ENCODE results near the gene CYP26B1.

The CYP26B1 gene

GRCh38 chr2:72162574-72162973, 14.9 kb upstream of the CYP26B1 start:
- Mint-ChIP-seq H3K9me3 (no peaks in the 10 kb centered on the region), H3K4me1 (no peaks in the 10 kb centered on the region), H3K4me3 (no peak overlapping the region), H3K27ac (no peak overlapping the region), H3K27me3 (peaks cover 47% of the 10 kb centered on the region)
- DNase-seq (no peak), ATAC-seq (no peak)

GRCh38 chr2:72159211-72159993, 11.7 kb upstream of the CYP26B1 start:
- Mint-ChIP-seq H3K4me3 (no peak overlapping the region), H3K4me1 (no peaks in the 10 kb centered on the region), H3K27ac (no peak overlapping the region), H3K27me3 (peaks cover 69% of the 10 kb centered on the region), H3K9me3 (no peaks in the 10 kb centered on the region)
- no peak for DNase-seq
- ATAC-seq = no peak

GRCh38 chr2:72157871-72158771, 10.5 kb upstream of the CYP26B1 start:
- Mint-ChIP-seq H3K4me1 (no peaks in the 10 kb centered on the region), H3K9me3 (no peaks in the 10 kb centered on the region), H3K27me3 (peaks cover 78% of the 10 kb centered on the region), H3K4me3 (no peak overlapping the region), H3K27ac (peak overlapping the region in 1 of 2 donors; percentile 37)
- no peak for ATAC-seq
- DNase-seq = no peak

GRCh38 chr2:72156872-72157271, 9.2 kb upstream of the CYP26B1 start:
- no peak for ATAC-seq
- no peaks in the 10 kb centered on the region for H3K9me3 Mint-ChIP-seq
- H3K27me3 Mint-ChIP-seq = peaks cover 90% of the 10 kb centered on the region
- H3K27ac Mint-ChIP-seq = no peak overlapping the region
- H3K4me1 Mint-ChIP-seq = no peaks in the 10 kb centered on the region
- DNase-seq = no peak
- H3K4me3 Mint-ChIP-seq = no peak overlapping the region

GRCh38 chr2:72155737-72156136, 8.1 kb upstream of the CYP26B1 start:
- DNase-seq (no peak), ATAC-seq (no peak)
- H3K4me1 Mint-ChIP-seq = no peaks in the 10 kb centered on the region
- H3K9me3 Mint-ChIP-seq = no peaks in the 10 kb centered on the region
- H3K27me3 Mint-ChIP-seq = peaks cover 93% of the 10 kb centered on the region
- H3K4me3 Mint-ChIP-seq = no peak overlapping the region
- no peak overlapping the region for H3K27ac Mint-ChIP-seq

GRCh38 chr2:72155151-72155550, 7.5 kb upstream of the CYP26B1 start:
- no peaks in the 10 kb centered on the region for H3K9me3 Mint-ChIP-seq

GRCh38 chr2:72154386-72154975, 6.8 kb upstream of the CYP26B1 start:
- peaks cover 12% of the 10 kb centered on the region for H3K4me1 Mint-ChIP-seq
- ATAC-seq (no peak), DNase-seq (no peak)
- H3K27ac Mint-ChIP-seq = no peak overlapping the region
- no peak overlapping the region for H3K4me3 Mint-ChIP-seq
- H3K27me3 Mint-ChIP-seq = peaks cover 93% of the 10 kb centered on the region
- no peaks in the 10 kb centered on the region for H3K9me3 Mint-ChIP-seq

More at GRCh38 chr2:72155151-72155550, 7.5 kb upstream of the CYP26B1 start:
- Mint-ChIP-seq H3K4me3 (no peak overlapping the region), H3K27me3 (peaks cover 93% of the 10 kb centered on the region), H3K4me1 (peaks cover 5% of the 10 kb centered on the region), H3K27ac (no peak overlapping the region)
- no peak for DNase-seq
- ATAC-seq = no peak

- H3K27me3 Mint-ChIP-seq = peaks cover 95% of the 10 kb centered on the region
Measured at GRCh38 chr2:72153924-72154323, 6.3 kb upstream of the CYP26B1 start.

GRCh38 chr2:72153026-72153791, 5.5 kb upstream of the CYP26B1 start:
- Mint-ChIP-seq H3K27ac (peak overlapping the region in 1 of 2 donors; percentile 56), H3K27me3 (peaks cover 95% of the 10 kb centered on the region), H3K9me3 (no peaks in the 10 kb centered on the region), H3K4me1 (peaks cover 23% of the 10 kb centered on the region), H3K4me3 (no peak overlapping the region)
- ATAC-seq = no peak
- DNase-seq = no peak

More at GRCh38 chr2:72153924-72154323, 6.3 kb upstream of the CYP26B1 start:
- Mint-ChIP-seq H3K9me3 (no peaks in the 10 kb centered on the region), H3K27ac (no peak overlapping the region), H3K4me1 (peaks cover 18% of the 10 kb centered on the region), H3K4me3 (no peak overlapping the region)
- ATAC-seq (no peak), DNase-seq (no peak)

GRCh38 chr2:72150861-72151356, 3.2 kb upstream of the CYP26B1 start:
- DNase-seq (peak in 1 of 2 donors; percentile 7), ATAC-seq (no peak)
- H3K9me3 Mint-ChIP-seq = no peaks in the 10 kb centered on the region
- H3K27me3 Mint-ChIP-seq = peaks cover 96% of the 10 kb centered on the region
- peaks cover 42% of the 10 kb centered on the region for H3K4me1 Mint-ChIP-seq
- H3K4me3 Mint-ChIP-seq = no peak overlapping the region
- no peak overlapping the region for H3K27ac Mint-ChIP-seq

- ATAC-seq = peak; percentile 82
- peak; percentile 71 to 74 for DNase-seq
- peaks cover 96% of the 10 kb centered on the region for H3K27me3 Mint-ChIP-seq
- peak overlapping the region; percentile 82 to 92 for H3K4me3 Mint-ChIP-seq
- no peak overlapping the region for H3K27ac Mint-ChIP-seq
- peaks cover 48% of the 10 kb centered on the region for H3K4me1 Mint-ChIP-seq
- H3K9me3 Mint-ChIP-seq = no peaks in the 10 kb centered on the region
Measured at GRCh38 chr2:72150157-72150860, 2.6 kb upstream of the CYP26B1 start.

- peak overlapping the region; percentile 82 to 92 for H3K4me3 Mint-ChIP-seq
- no peak overlapping the region for H3K27ac Mint-ChIP-seq
- no peak for DNase-seq
- no peaks in the 10 kb centered on the region for H3K9me3 Mint-ChIP-seq
- peak; percentile 39 for ATAC-seq
- peaks cover 96% of the 10 kb centered on the region for H3K27me3 Mint-ChIP-seq
- peaks cover 54% of the 10 kb centered on the region for H3K4me1 Mint-ChIP-seq
Measured at GRCh38 chr2:72149556-72150156, 2.0 kb upstream of the CYP26B1 start.

- H3K9me3 Mint-ChIP-seq = no peaks in the 10 kb centered on the region
- peak overlapping the region; percentile 82 to 92 for H3K4me3 Mint-ChIP-seq
- ATAC-seq (peak; percentile 21), DNase-seq (no peak)
- H3K27ac Mint-ChIP-seq = no peak overlapping the region
- peaks cover 100% of the 10 kb centered on the region for H3K27me3 Mint-ChIP-seq
- peaks cover 57% of the 10 kb centered on the region for H3K4me1 Mint-ChIP-seq
Measured at GRCh38 chr2:72148837-72149555, 1.3 kb upstream of the CYP26B1 start.
